Suprapubic skin (tissue), 4 donors: ENCODE data around the gene NHLH1.

Experiments
- EP300 ChIP-seq: sonication (generic); formaldehyde crosslinking; IDR thresholded peaks from one replicate; pipeline ENCODE4 v1.6.1; 2017; ENCODE audit warnings: antibody characterized with exemption
- POLR2A ChIP-seq, 2 donors: fragments of 450-650 bp; IDR thresholded peaks; one replicate each; pipeline ENCODE4 v1.6.1; 2017; ENCODE audit warnings: antibody characterized with exemption in 2 of 2, mild to moderate bottlenecking in 2 of 2, moderate library complexity in 2 of 2
- POLR2AphosphoS5 ChIP-seq, 3 donors: sonication (generic); formaldehyde crosslinking; IDR thresholded peaks; one replicate each; pipeline ENCODE4 v1.6.1; 2017; ENCODE audit warnings: antibody characterized with exemption in 3 of 3
- TF ChIP-seq, protein P1 (sequence below), 2 donors: fragments of 200-600 bp in 1 of 2; fragments of 450-650 bp in 1 of 2; sonication (generic) in 1 of 2; IDR thresholded peaks; one replicate each; pipeline ENCODE4 v1.5.1; 2016 to 2019; ENCODE audit warnings: antibody characterized with exemption in 2 of 2, mild to moderate bottlenecking in 1 of 2, moderate library complexity in 1 of 2

DNA sequence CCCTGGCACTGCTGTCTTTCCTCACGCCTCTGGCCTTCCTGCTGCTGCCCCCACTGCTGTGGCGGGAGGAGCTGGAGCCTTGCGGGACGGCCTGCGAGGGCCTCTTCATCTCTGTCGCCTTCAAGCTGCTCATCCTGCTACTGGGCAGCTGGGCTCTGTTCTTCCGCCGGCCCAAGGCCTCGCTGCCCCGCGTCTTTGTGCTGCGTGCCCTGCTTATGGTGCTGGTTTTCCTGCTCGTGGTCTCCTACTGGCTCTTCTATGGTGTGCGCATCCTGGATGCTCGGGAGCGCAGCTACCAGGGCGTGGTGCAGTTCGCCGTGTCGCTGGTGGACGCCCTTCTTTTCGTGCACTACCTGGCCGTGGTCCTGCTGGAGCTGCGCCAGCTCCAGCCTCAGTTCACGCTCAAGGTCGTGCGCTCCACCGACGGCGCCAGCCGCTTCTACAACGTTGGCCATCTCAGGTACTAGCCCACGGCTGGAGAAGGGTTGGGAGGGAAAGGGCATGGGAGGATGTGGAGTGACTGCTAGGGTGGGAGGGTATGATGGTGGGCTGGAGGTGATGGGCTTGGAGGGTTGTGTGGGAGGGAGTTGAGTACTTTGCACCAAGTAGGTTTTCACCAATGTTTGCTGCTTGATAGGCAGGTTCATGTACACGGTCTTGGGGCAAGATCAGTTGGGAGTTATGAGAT is 52.4 kb downstream of the NHLH1 start:
- TF ChIP-seq, protein P1, sequence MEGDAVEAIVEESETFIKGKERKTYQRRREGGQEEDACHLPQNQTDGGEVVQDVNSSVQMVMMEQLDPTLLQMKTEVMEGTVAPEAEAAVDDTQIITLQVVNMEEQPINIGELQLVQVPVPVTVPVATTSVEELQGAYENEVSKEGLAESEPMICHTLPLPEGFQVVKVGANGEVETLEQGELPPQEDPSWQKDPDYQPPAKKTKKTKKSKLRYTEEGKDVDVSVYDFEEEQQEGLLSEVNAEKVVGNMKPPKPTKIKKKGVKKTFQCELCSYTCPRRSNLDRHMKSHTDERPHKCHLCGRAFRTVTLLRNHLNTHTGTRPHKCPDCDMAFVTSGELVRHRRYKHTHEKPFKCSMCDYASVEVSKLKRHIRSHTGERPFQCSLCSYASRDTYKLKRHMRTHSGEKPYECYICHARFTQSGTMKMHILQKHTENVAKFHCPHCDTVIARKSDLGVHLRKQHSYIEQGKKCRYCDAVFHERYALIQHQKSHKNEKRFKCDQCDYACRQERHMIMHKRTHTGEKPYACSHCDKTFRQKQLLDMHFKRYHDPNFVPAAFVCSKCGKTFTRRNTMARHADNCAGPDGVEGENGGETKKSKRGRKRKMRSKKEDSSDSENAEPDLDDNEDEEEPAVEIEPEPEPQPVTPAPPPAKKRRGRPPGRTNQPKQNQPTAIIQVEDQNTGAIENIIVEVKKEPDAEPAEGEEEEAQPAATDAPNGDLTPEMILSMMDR (IDR thresholded peaks at IDR 0.05): no peak
- no peak for TF ChIP-seq POLR2A (IDR thresholded peaks at IDR 0.05)
- no peak for TF ChIP-seq EP300
- no peak for TF ChIP-seq POLR2AphosphoS5 (IDR thresholded peaks at IDR 0.05)
